OCI-LY1 (cell line): Measurements from ENCODE around the gene MACROD1.

ENCODE experiments used
- EZH2 ChIP-seq: fragments of 200-600 bp; sonication (generic), shearing (Covaris generic); IDR thresholded peaks from 2 replicates; pipeline ENCODE4 v1.8.0; 2017; ENCODE audit warnings: borderline replicate concordance, mixed run types, mild to moderate bottlenecking, antibody characterized with exemption, low read length, moderate library complexity, mixed read lengths
- TF ChIP-seq, protein P1 (sequence below): fragments of 200-600 bp; sonication (generic), shearing (Covaris generic); IDR thresholded peaks from 2 replicates; pipeline ENCODE4 v1.5.1; 2017; ENCODE audit warnings: mild to moderate bottlenecking, antibody characterized with exemption, low read length, moderate library complexity, mixed read lengths

DNA sequence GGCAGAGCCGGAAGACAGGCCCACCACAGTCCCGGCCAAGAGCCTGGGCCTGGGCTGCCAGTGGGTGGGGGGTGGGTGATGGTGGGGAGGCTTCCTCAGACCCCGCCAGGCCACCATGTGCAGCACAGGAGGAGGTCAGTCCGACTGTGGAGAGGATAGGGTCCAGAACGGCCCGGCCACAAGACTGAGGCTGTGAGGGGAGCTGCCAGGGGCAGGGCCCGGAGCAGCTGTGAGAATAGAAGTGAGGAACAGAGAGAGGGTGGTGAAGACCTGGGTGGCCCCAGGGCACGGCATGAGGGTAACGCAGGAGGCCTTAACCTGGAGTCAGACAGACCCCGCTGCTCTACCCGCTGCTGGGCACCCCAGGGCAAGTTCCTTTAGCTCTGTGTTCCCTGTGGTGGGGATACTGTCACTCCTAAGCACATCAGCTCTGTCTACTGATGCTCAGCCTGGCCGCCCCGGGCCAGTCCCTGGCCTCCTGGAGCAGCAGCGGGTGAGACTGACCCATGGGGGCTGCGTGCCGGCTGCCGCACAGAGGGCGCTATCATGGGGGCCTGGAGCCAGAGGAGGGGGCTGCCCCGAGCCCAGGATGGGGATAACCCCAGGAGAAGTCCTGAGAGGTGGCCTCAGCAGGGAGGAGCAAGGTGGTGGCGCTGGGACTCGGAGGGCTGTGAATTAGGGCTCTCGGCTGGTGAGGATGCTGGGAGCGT, 42.3 kb upstream of the MACROD1 start:
- TF ChIP-seq, protein P1, sequence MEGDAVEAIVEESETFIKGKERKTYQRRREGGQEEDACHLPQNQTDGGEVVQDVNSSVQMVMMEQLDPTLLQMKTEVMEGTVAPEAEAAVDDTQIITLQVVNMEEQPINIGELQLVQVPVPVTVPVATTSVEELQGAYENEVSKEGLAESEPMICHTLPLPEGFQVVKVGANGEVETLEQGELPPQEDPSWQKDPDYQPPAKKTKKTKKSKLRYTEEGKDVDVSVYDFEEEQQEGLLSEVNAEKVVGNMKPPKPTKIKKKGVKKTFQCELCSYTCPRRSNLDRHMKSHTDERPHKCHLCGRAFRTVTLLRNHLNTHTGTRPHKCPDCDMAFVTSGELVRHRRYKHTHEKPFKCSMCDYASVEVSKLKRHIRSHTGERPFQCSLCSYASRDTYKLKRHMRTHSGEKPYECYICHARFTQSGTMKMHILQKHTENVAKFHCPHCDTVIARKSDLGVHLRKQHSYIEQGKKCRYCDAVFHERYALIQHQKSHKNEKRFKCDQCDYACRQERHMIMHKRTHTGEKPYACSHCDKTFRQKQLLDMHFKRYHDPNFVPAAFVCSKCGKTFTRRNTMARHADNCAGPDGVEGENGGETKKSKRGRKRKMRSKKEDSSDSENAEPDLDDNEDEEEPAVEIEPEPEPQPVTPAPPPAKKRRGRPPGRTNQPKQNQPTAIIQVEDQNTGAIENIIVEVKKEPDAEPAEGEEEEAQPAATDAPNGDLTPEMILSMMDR: no peak
- TF ChIP-seq EZH2: no peak
